Cardiac septum (tissue), 1 donor: ENCODE data around the gene ASAP3. TPM values are rescaled to one million over a fixed set of nuclear protein-coding genes. Genes with fewer than 3 reads are reported as not detected.

ENCODE experiments used
- DNase-seq: peaks from one replicate; pipeline ENCODE4 v3.0.0-alpha.2; 2020; ENCODE audit warnings: low spot score
- intact Hi-C: fragments of 100-400 bp; cut with DNase I; formaldehyde crosslinking; loops from one replicate; pipeline ENCODE4 v1.14.0; 2022
- total RNA-seq: library from RNA; stranded (reverse); fragmentation: NEBNext Ultra II Directional; extraction: Animal tissue kit (Norgen Biotek cat#: 25700); gene quantifications from one replicate; pipeline ENCODE4 v1.2.1, GENCODE V29; 2021
- donor health status: DM: no; HTN: no; CAD: no.

Gene ASAP3
- total RNA-seq, 1 donor from 2014 or later, result 30.5 TPM

GRCh38 chr1:23481026-23481597, 2.9 kb downstream of the ASAP3 start:
- DNase-seq, result peak; percentile 41
- intact Hi-C loops, result loop anchor here (5.0 kb wide), 3 partner anchors 59 to 139 kb away; partner anchors contain the start of genes HNRNPR, TCEA3 and ZNF436

- peak; percentile 44 for DNase-seq
- intact Hi-C loops, result loop anchor here (5.0 kb wide), 3 partner anchors 58 to 138 kb away; partner anchors contain the start of genes HNRNPR, TCEA3 and ZNF436
These were observed 3.6 kb downstream of the ASAP3 start for GRCh38 chr1:23480187-23481025.

- no peak for DNase-seq
- intact Hi-C loops, result no loop called here
These were observed 4.4 kb downstream of the ASAP3 start for GRCh38 chr1:23479666-23479941.

- intact Hi-C loops, result no loop called here
- DNase-seq, result peak; percentile 90
These were observed 4.9 kb downstream of the ASAP3 start for GRCh38 chr1:23478896-23479665.

GRCh38 chr1:23477359-23478144, 6.4 kb downstream of the ASAP3 start:
- DNase-seq, result no peak
- intact Hi-C loops, result no loop called here

- no peak for DNase-seq
- intact Hi-C loops, result no loop called here
These were observed 8.3 kb downstream of the ASAP3 start for GRCh38 chr1:23475641-23476040.

GRCh38 chr1:23475134-23475628, 8.8 kb downstream of the ASAP3 start:
- intact Hi-C loops, result no loop called here
- no peak for DNase-seq

GRCh38 chr1:23473037-23473800, 10.8 kb downstream of the ASAP3 start:
- intact Hi-C loops, result no loop called here
- no peak for DNase-seq

- no peak for DNase-seq
- intact Hi-C loops, result no loop called here
These were observed 11.5 kb downstream of the ASAP3 start for GRCh38 chr1:23472351-23473036.

- no peak for DNase-seq
- intact Hi-C loops, result no loop called here
These were observed 12.4 kb downstream of the ASAP3 start for GRCh38 chr1:23471473-23472075.

- no peak for DNase-seq
- intact Hi-C loops, result no loop called here
These were observed 13.5 kb downstream of the ASAP3 start for GRCh38 chr1:23470282-23471070.

GRCh38 chr1:23469372-23469982, 14.5 kb downstream of the ASAP3 start:
- intact Hi-C loops, result no loop called here
- DNase-seq, result no peak

GRCh38 chr1:23466423-23466989, 17.5 kb downstream of the ASAP3 start:
- intact Hi-C loops, result no loop called here
- no peak for DNase-seq

- intact Hi-C loops, result no loop called here
These were observed 20.7 kb downstream of the ASAP3 start for GRCh38 chr1:23463286-23463685.

GRCh38 chr1:23462766-23463165, 21.2 kb downstream of the ASAP3 start:
- intact Hi-C loops, result no loop called here
- DNase-seq, result no peak

More at GRCh38 chr1:23463286-23463685, 20.7 kb downstream of the ASAP3 start:
- no peak for DNase-seq

- intact Hi-C loops, result no loop called here
These were observed 22.9 kb downstream of the ASAP3 start for GRCh38 chr1:23461050-23461449.

More at GRCh38 chr1:23461050-23461449, 22.9 kb downstream of the ASAP3 start:
- no peak for DNase-seq
